Measurements from ENCODE around the gene CCDC88C. TPM values are rescaled to one million over a fixed set of nuclear protein-coding genes. Genes with fewer than 3 reads are reported as not detected.

Gene CCDC88C
- total RNA-seq, 4 donors from 2014 or later = 1.1 to 2.7 (median 2.1) TPM

DNA sequence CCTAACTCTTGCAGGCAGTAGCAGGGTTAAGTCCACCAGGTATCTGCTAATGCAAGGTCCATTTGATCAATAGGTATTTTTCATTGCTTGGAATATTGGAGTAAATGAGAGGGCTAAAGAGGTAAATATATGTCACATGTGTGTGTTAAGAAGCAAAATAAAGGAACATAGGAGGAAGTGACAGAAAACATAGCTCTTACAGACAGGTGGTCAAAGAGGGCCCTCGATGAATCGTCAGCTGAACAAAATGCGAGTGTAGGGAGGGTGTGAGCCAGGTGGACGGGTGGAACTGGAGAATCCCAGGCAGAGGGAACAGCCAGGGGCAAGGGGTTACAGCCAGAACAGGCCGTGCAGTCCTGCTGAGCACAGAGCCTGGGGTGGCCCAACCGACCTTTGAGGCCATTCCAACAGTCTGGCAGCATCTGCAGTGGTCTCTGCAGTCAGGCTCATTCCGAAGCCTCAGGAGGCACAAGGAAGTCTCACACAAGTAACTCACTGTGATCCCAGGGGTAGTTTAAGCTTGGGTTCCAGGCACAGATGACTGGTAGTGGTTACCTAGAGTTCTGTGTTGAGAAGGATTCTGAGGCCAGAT is 43.2 kb downstream of the CCDC88C start:
- intact Hi-C loops (cut with DNase I; ENCODE audit: low total_unique reads) = no loop called here
- H3K4me1 ChIP-seq = peaks cover 0 to 7% of the 10 kb centered on the region in 2 donors

GRCh38 chr14:91373591-91374254 is 43.9 kb downstream of the CCDC88C start:
- in situ Hi-C loops (cut with MboI; ENCODE audit: low sequenced_read_pairs in 4 of 4) = no loop called here
- ATAC-seq (no peak), DNase-seq (no peak)
- no peak overlapping the region for H3K4me3 ChIP-seq
- no peaks in the 10 kb centered on the region for H3K27me3 ChIP-seq
- no peaks in the 10 kb centered on the region for H3K36me3 ChIP-seq
- no peak for TF ChIP-seq POLR2A (IDR thresholded peaks at IDR 0.05)
- TF ChIP-seq, protein P1, sequence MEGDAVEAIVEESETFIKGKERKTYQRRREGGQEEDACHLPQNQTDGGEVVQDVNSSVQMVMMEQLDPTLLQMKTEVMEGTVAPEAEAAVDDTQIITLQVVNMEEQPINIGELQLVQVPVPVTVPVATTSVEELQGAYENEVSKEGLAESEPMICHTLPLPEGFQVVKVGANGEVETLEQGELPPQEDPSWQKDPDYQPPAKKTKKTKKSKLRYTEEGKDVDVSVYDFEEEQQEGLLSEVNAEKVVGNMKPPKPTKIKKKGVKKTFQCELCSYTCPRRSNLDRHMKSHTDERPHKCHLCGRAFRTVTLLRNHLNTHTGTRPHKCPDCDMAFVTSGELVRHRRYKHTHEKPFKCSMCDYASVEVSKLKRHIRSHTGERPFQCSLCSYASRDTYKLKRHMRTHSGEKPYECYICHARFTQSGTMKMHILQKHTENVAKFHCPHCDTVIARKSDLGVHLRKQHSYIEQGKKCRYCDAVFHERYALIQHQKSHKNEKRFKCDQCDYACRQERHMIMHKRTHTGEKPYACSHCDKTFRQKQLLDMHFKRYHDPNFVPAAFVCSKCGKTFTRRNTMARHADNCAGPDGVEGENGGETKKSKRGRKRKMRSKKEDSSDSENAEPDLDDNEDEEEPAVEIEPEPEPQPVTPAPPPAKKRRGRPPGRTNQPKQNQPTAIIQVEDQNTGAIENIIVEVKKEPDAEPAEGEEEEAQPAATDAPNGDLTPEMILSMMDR (IDR thresholded peaks at IDR 0.05 in 4 of 5, conservative IDR thresholded peaks at IDR 0.05 in 1 of 5) = no peak
- H3K9me3 ChIP-seq = no peaks in the 10 kb centered on the region
- no peak overlapping the region for H3K27ac ChIP-seq
- intact Hi-C loops (cut with DNase I; ENCODE audit: low total_unique reads) = no loop called here
- H3K4me1 ChIP-seq = peaks cover 0 to 6% of the 10 kb centered on the region in 2 donors

More for the DNA sequence above, 43.2 kb downstream of the CCDC88C start:
- Histone ChIP-seq H3K27me3 (no peaks in the 10 kb centered on the region), H3K36me3 (no peaks in the 10 kb centered on the region), H3K27ac (no peak overlapping the region), H3K9me3 (no peaks in the 10 kb centered on the region), H3K4me3 (no peak overlapping the region)
- ATAC-seq (no peak), DNase-seq (no peak)
- TF ChIP-seq, protein P1 (IDR thresholded peaks at IDR 0.05 in 4 of 5, conservative IDR thresholded peaks at IDR 0.05 in 1 of 5) = no peak
- no peak for TF ChIP-seq POLR2A (IDR thresholded peaks at IDR 0.05)
- in situ Hi-C loops (cut with MboI; ENCODE audit: low sequenced_read_pairs in 4 of 4) = no loop called here

GRCh38 chr14:91372671-91373495 is 44.7 kb downstream of the CCDC88C start:
- peaks cover 0 to 2% of the 10 kb centered on the region in 2 donors for H3K4me1 ChIP-seq
- no peaks in the 10 kb centered on the region for H3K27me3 ChIP-seq
- H3K27ac ChIP-seq = no peak overlapping the region

GRCh38 chr14:91371990-91372375 is 45.6 kb downstream of the CCDC88C start:
- intact Hi-C loops (cut with DNase I; ENCODE audit: low total_unique reads) = no loop called here
- no peak for DNase-seq
- in situ Hi-C loops (cut with MboI; ENCODE audit: low sequenced_read_pairs in 4 of 4) = no loop called here
- H3K4me3 ChIP-seq = no peak overlapping the region
- no peaks in the 10 kb centered on the region for H3K36me3 ChIP-seq
- H3K9me3 ChIP-seq = no peaks in the 10 kb centered on the region
- TF ChIP-seq POLR2A (IDR thresholded peaks at IDR 0.05) = no peak
- TF ChIP-seq, protein P1 (IDR thresholded peaks at IDR 0.05 in 4 of 5, conservative IDR thresholded peaks at IDR 0.05 in 1 of 5) = no peak
- no peaks in the 10 kb centered on the region for H3K4me1 ChIP-seq
- H3K27ac ChIP-seq = no peak overlapping the region
- H3K27me3 ChIP-seq = no peaks in the 10 kb centered on the region
- ATAC-seq = no peak

More at GRCh38 chr14:91372671-91373495, 44.7 kb downstream of the CCDC88C start:
- ATAC-seq (no peak), DNase-seq (no peak)
- Histone ChIP-seq H3K36me3 (no peaks in the 10 kb centered on the region), H3K4me3 (no peak overlapping the region), H3K9me3 (no peaks in the 10 kb centered on the region)
- intact Hi-C loops (cut with DNase I; ENCODE audit: low total_unique reads) (no loop called here), in situ Hi-C loops (cut with MboI; ENCODE audit: low sequenced_read_pairs in 4 of 4) (no loop called here)
- TF ChIP-seq, protein P1 (IDR thresholded peaks at IDR 0.05 in 4 of 5, conservative IDR thresholded peaks at IDR 0.05 in 1 of 5) = no peak
- TF ChIP-seq POLR2A (IDR thresholded peaks at IDR 0.05) = no peak
